Activated CD4-positive, alpha-beta T cell treated with anti-CD3 and anti-CD28 coated beads for 1 hour (primary cell): Measurements from ENCODE around the gene NT5C.

Experiments
- DNase-seq: peaks from one replicate; pipeline ENCODE4 v3.0.0-alpha.2; 2020

NT5C gene

DNA sequence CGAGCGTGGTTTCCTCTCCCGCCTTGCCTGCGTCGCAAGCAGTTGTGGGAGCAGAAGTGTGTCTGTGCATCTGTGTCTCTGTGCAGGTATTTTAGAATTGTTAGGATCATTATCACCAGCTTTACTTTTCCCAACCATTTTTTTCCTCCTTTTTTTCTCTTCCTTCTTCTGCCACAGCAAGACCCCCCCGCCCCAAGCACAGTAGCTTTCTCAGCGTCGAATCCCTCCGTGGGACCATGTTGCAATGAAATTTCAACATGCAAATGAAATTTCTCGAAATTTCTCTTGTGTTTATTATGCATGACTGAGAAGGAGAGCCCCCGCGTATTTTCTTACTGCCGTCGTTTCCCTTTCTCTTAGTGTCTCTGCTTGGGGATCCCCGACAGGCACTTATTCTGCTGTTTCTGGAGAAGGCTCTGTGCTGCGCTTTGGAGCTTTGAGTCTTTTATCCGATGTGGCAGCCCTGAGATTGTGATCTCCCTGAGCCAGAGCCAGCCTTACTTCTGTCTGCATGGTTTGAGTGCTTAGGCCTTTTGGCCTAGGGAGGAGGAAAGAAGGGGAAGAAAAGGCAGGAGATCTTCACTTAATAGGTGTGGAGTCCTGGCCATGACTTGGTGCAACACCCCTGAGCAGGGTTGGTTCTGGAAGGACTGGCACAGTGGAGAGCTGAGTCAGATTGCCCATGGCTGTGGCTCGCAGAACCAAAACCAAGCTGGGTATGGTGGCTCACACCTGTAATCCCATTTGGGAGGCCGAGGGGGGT is 16.8 kb downstream of the NT5C start:
- no peak for DNase-seq

DNA sequence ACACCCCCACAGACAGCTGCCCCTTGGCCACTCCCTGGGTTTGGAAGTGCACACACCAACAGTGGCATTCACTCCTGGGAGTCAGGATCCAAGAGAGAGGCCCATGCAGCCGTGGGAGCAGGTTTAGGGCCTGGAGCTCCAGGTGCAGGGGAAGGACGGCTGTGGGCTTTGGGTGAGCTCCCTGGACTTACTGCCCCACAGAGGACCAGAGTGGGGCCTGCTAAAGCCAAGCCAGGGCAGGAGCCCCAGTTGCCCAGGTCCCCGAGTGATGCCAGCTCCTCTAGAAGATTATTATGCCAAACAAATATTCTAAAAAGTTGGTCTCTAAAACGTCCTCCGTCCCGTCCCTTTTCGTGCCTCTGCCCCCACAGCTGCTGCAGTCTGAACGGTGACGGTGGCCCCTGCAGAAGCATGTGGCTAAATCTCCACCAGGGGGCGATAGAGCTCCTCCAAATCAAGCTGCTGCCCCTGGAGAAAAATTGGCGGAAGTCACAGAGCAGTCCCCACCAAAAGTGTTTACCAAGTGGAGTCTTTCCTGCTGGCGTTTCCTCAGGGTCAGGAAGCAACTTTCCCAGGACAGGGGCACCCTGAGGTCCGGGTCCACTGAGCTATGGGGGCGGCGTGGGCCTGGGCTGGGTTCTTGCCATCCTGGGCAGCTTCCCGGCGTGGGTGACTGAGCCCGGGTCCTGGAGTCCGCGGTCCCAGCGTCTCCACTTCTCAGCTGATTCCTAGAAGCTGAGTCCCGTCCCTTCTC is 17.6 kb downstream of the NT5C start:
- peak; percentile 82 for DNase-seq

DNA sequence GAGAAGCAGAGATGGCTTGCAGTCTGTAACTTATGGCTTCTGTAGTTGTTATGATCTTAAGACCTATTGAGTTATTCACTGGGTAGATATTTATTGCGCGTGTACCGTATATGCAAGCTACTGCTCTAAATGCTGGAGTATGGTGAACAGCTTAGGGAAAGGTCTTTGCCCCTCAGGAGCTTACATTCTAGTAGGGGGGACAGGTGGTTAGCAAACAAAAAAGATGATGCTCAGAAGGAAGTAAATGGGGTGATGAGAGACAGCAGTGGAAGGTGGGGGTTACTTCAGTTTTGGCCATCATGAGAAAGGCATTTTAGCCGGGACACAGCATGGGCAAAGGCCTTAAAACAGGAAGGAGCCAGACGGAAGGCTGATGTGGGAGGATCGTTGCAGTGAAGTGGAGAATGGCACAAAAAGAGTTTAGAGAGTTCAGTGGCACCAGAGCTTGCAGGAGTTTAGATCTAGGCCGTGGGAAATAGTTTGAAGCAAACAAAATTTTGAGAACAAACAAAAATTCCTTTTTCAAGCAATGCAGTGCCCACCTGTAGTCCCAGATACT is 19.7 kb downstream of the NT5C start:
- no peak for DNase-seq

DNA sequence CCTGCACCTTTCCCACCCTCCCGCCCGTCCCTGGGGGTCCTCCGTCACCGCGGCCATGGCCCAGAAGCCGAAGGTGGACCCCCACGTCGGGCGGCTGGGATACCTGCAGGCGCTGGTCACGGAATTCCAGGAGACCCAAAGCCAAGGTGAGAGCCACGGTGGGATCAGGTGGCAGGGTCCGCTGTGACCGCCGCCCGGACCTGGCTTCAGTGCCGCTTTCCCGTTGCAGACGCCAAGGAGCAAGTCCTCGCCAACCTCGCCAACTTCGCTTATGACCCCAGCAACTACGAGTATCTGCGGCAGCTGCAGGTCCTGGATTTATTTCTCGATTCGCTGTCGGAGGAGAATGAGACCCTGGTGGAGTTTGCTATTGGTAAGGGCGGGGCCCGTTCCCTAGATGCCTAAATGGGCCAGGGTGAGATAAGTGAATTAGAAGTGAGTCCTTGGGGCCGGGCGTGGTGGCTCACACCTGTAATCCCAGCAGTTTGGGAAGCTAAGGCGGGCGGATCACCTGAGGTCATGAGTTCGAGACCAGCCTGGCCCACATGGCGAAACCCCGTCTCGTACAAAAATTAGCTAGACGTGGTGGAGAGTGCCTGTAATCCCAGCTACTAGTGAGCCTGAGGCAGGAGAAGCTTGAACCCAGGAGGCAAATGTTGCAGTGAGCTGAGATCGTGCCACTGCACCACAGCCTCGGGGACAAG is 21.2 kb downstream of the NT5C start:
- DNase-seq, result no peak

DNA sequence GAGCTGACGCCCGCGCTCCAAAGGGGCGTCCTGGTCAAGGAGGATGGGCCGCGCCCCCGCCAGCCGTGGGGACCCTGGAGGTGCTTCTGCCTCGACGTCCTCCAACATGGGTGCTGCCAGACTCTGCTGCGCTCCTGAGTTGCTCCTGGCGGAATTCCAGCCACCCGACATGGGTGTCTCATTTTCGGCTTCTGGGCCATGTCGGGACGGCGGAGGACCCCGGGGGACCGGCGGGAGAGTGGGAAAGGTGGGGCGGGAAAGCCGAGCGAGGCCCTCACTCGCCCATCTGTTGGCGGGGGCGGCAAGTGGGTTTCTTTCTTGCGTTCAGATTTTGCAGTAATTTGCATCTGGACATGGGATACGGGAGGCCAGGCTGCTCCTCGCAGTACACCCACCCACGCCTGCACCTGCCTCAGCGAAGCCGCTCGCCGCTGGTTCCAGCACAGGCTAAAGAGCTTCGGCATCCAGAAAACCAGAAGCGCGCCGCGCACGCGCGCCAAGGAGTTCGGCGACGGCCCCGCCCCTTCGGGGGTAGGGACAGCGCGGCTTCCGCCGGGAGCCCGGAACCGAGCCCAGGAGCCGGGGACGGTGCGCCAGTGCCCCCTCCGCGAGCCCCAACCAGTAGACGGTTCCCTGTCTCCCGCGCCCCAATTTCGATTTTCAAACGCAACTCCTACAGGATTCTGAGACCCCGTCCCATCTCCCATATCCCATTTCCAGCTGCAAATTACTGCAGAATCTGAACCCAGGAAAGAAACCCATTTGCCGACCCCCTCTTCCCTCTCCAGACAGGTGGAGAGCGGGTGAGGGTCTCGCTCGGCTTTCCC is 21.9 kb downstream of the NT5C start, which contains the start of gene ARMC7:
ARMC7 (plus strand) TSS at position 563 of the 827 bp plus-strand sequence. CDS start 320 bp downstream, outside the sequence.
- peak; percentile 82 for DNase-seq

DNA sequence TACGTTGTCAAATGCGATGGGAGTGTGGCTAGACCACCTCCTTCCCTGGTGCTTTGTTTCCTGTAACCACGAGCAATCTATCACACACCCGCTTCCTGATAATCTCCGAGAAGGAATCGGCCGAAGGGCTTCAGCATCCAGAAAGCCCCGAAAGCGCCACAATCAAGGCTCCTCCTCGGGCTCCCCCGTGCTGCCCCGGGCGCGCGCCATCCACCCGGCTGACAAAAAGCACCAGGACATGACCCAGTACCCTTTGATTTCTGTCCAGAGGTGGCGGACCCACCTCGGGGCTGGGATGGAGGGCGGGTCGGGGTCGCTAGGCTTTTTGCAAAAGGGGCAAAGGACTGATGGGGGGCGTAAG is 22.5 kb downstream of the NT5C start:
- DNase-seq, result no peak

DNA sequence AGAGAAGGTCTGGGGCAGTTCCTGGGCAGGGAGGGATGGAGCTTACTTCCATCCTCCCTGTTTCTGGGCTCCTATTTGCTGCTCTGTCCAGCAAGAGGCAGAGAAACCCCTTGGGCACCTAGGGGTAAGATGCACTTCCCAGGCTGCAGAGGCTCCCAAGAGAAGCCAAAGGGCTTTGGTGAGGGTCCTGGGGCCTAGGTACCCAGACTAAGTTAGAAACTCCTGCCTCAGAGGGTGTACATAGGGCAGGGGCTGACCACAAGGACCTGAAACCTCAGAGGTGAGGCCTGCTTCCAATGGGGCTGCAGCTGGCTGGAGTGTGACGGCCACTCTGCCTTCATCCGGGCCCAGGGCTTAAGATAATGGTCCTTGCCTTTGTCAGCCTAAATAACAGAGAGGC is 23.3 kb downstream of the NT5C start:
- no peak for DNase-seq

DNA sequence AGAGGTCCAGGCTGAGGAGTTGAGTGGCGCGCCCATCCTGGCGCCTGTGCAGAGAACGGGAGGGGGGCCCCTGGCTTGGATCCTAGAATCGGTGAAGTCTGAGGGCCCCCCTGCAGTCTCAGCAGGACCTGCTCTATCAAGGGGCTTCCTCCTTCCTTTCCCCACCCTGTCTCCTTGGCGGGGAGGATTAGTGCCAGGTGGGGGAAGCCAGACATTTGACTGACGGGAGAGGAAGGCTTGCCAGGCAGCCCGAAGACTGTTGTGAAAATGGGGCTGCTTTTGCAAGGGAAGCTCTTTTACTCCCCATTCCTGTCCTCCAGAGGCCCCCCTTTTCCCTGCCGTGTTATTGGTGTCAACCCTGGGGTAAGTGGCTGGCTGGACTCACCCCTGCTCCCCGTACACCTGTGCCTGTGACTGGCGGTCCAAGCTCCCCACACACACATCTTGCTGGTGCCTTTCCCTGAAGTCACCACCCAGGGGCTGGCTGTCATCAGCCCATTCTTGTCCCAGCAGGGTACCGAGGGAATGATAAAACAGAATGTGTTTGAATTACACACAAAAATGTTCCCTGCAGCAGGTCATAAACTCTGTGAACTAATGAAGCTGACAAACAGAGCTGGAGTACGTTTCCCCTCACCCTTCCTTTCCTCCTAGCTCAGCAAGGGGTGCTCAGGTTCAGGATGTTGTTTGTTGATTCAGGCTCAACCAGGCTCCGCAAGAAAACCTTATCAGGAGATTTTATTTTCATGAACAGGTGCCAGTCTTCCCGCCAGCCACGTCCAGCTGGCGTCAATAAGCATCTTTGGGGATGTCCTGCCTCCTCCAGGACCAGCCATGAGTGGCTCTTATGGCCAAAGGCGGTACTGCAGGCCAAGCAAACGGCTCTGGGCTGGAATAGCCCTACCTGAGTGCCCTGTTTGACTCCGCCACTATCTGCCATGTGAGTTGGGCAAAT is 26.1 kb downstream of the NT5C start:
- DNase-seq, result no peak

DNA sequence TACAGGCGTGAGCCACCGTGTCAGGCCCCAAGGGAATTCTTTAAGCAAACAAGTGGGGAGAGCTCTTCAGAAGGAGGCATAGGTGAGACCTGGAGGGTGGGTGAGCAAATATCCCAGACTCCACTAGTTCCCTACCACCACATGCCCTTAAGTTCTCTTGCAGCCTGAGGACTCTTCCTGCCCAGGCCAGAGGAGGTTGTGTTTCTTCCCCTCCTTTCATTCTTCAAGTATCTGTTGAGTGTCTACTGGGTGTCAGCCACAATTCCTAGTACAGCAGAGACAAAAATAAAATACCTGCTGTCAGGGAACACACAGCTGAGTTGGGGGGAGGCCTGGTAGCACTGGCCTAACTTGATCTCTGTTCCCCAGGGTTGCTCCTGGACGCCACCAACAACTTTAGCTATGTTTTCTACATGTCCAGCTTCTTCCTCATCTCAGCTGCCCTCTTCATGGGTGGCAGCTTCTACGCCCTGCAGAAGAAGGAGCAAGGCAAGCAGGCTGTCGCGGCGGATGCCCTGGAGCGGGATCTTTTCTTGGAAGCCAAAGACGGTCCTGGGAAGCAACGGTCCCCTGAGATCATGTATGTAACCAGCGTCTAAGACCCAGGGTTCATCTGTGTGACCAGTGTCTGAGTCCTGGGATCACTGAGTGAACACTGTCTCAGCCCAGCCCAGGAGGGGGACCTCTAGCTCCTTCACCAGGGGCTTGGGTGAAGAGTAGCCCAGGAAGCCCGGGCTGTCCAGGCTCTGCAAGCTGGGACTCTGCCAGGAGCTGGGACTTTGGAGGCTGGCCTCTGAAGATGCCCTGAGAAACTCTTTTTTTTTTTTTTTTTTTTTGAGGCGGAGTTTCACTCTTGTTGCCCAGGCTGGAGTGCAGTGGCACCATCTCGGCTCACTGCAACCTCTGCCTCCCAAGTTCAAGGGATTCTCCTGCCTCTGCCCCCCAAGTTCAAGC is 27.7 kb downstream of the NT5C start:
- no peak for DNase-seq

DNA sequence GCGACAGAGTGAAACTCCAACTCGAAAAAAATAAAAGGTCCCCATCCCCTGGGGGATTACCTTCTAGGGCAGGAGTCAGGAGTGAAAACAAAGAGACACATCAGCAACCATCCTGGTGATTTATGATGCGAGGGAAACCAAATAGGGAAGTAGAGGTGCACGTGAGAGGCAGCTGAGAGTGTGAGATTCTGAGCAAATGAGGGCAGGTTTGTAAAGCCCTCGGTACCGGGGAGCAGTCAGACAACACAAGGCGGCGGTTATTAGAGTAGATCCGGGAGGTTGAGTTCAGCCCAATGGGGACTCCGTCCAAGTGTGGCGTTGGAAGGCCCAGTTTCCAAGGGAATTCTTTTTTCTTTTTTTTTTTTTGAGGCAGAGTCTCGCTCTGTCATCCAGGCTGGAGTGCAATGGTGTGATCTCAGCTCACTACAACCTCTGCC is 29.1 kb downstream of the NT5C start:
- no peak for DNase-seq

DNA sequence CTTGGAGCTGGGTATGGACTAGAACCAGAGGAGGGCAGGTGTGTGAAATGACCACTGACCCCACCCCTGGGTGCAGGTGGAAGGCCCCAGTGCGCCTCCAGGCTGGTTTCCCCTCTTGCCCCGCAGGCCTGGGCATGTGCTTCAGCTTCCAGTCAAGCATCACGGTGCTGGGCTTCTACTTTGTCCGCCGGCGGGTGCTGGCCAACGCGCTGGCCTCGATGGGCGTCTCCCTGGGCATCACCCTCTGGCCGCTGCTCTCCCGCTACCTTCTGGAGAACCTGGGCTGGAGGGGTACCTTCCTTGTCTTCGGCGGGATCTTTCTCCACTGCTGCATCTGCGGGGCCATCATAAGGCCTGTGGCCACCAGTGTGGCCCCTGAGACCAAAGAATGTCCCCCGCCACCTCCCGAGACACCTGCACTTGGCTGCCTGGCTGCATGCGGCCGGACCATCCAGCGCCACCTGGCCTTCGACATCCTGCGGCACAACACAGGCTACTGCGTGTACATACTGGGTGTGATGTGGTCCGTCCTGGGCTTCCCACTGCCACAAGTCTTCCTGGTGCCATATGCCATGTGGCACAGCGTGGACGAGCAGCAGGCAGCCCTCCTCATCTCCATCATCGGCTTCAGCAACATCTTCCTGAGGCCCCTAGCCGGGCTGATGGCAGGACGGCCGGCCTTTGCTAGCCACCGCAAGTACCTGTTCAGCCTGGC is 31.5 kb downstream of the NT5C start:
- DNase-seq, result no peak

DNA sequence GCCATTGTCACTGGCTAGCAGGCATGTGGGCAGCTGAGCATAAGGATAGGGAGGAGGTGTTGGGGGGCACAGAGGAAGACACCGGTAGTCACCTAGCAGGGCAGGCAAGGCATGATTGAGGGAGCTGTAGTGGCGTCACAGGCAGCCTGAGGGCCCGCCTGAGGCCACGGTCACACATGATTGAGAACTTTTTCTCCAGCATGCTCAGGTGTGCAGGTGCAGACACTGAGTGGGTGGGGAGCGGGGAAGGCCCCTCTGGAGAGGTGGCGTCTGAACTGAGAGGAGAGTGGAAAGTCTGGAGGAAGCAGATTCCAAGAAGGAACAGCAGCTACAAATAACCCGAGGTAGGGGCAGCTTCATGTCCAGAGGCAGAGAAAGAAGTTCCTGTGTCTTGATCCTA is 32.7 kb downstream of the NT5C start:
- DNase-seq, result no peak

DNA sequence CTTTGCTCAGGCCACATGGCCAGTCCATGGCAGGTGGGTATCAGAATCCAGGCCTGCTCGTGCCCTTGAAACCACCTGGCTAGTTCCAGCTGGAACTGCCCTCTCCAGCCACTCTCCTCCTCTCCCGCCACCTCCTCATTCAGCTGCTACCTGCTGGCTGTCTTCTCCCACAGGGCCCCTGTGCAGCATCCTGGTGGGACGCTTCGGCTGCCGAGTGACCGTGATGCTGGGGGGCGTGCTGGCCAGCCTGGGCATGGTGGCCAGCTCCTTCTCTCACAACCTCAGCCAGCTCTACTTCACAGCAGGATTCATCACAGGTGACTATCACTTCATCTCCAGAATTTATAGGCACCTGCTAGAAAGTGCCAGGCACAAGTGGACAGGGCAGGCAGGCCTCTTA is 33.7 kb downstream of the NT5C start:
- no peak for DNase-seq

DNA sequence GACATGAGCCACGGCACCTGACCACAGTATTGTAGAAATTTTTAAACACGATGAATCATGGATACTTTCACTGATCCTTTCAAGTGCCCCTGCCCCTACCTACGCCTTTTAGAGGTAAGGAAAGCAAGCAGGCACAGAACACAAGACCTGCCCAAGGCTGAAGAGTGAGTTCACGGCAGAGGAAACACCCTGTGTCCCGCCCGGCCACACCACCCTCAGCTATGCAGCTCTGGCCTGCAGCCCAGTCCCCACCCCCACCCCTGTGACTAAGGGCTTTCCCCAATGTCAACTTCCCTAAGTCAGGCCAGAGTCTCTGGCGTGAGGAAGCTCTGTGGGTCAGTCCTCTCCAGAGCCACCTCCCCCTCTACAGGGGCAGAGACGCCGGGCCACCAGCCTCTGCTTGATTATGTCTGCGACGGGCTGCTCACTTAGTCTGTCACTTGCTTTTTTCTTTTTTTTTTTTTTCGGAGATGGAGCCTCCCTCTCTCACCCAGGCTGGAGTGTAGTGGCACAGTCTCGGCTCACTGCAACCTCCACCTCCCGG is 35.4 kb downstream of the NT5C start:
- no peak for DNase-seq

DNA sequence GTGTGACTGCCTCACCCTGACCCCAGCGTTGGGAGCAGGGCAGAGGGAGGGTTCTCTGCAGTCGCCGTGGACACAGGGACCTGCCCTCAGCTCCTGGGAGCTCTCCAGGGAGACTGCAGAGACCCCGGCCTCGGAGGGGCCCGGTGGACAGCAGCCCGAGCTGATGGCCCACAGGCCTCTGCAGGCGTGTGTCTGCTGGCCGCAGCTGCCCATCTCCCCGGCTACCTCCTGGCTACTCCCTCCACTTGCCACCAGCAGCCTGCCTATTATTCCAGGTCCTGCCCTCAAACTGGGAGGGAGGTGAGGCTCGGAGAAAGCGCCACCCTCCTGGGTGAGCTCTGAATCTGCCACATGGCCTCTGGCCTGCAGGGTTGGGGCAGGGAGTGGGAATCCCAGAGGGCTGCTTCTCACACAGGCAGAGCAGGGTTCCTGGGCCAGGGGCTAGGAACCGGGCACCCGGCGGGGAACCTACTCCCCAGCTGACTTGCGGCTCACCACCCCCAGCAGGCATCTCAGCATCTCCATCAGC is 36.6 kb downstream of the NT5C start:
- DNase-seq, result no peak

DNA sequence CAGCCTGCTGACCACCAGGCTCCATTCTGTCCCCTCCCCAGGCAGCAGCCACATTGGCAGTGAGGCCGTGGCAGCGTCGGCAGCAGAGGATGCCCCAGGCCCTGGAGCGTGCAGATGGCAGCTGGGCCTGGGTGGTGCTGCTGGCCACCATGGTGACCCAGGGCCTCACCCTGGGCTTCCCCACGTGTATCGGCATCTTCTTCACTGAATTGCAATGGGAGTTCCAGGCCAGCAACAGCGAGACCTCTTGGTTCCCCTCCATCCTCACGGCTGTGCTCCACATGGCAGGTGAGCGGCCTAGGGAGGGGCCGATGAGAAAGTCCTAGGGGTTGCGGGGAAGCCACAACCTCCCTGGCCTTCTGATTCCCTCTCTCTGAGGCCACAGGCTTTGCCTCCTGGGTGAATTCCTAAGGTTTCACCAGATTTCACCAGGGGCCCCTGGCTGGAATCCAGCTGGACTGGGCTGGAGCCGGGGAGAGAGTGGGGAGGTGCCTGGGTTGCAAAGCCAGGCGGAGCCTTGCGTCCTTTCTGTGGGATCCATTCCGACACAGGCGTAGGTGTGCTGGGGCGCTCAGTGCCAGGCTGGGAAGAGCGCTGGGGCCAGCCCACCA is 37.9 kb downstream of the NT5C start:
- DNase-seq, result no peak

DNA sequence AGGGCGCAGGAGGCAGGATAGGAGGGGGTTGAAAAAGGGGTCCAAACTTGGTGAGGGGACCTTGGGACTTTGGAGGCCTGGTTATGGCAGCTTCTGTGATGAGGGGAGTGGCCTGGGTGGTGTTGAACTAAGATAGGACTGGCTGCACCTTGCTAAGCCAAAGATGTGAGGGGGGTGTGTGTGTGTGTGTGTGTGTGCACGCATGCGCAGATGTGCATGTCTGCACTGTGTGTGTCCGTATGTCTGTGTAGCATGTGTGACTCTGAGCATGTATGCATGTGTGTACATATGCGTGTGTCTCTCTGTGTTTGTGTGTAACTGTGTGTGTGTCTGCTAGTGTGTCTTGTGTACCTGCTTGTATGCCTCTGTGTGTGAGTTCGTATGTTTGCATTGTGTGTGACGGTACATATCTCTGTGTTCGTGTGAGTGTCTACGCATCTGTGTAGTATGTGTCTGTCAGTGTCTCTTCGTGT is 39.7 kb downstream of the NT5C start:
- no peak for DNase-seq
